Heart right ventricle (tissue), 16 donors: ENCODE data around the gene ARID3B. TPM values are rescaled to one million over a fixed set of nuclear protein-coding genes. Genes with fewer than 3 reads are reported as not detected.

Experiments
- ATAC-seq, 8 donors: fragments of 200-7000 bp; cut with Tn5 transposase; one replicate each; pipeline ENCODE4 v1.9.1; 2020; ENCODE audit warnings: mild to moderate bottlenecking in 8 of 8, moderate library complexity in 8 of 8, moderate number of reproducible peaks in 1 of 8
- DNase-seq, 2 donors: peaks; one replicate each; pipeline ENCODE4 v3.0.0-alpha.2; 2020
- H3K27ac ChIP-seq, 10 donors: fragments of 200-600 bp; sonication (generic) in 2 of 10; one replicate each; pipeline versions ENCODE4 v1.5.0 to v1.8.0; 2020 to 2022; ENCODE audit warnings: mild to moderate bottlenecking in 3 of 10
- H3K27me3 ChIP-seq, 7 donors: fragments of 200-600 bp; one replicate each; pipeline ENCODE4 v1.8.0; 2021 to 2022; ENCODE audit warnings: mild to moderate bottlenecking in 2 of 7
- H3K36me3 ChIP-seq, 9 donors: fragments of 200-600 bp; sonication (generic) in 1 of 9; one replicate each; pipeline versions ENCODE4 v1.5.0 to v1.8.0; 2020 to 2022; ENCODE audit warnings: mild to moderate bottlenecking in 2 of 9
- H3K4me1 ChIP-seq, 9 donors: fragments of 200-600 bp; sonication (generic) in 1 of 9; one replicate each; pipeline versions ENCODE4 v1.5.0 to v1.8.0; 2020 to 2022; ENCODE audit warnings: mild to moderate bottlenecking in 4 of 9
- H3K4me3 ChIP-seq, 10 donors: fragments of 200-600 bp; sonication (generic) in 2 of 10; one replicate each; pipeline versions ENCODE4 v1.5.0 to v1.8.0; 2020 to 2022; ENCODE audit warnings: mild to moderate bottlenecking in 7 of 10, moderate library complexity in 2 of 10
- H3K9me3 ChIP-seq, 11 donors: fragments of 200-600 bp in 10 of 11; sonication (generic) in 2 of 11; one replicate each; pipeline versions ENCODE4 v1.5.0 to v1.8.0; 2013 to 2022; ENCODE audit warnings: mild to moderate bottlenecking in 2 of 11, control low read depth in 1 of 11, moderate library complexity in 1 of 11
- CTCF ChIP-seq, 9 donors: fragments of 200-600 bp; sonication (generic) in 2 of 9; IDR thresholded peaks; one replicate each; pipeline versions ENCODE4 v1.5.0 to v1.8.0; 2021 to 2022; ENCODE audit warnings: antibody characterized with exemption in 9 of 9, mild to moderate bottlenecking in 5 of 9, moderate library complexity in 1 of 9
- WGBS, 2 donors: extraction: QIAGEN DNeasy Blood & Tissue Kit; methylation state at CpG; one replicate each; pipeline ENCODE4 v1.1.7; 2013; ENCODE audit warnings: inconsistent platforms in 1 of 2; 5-methylcytosine and 5-hydroxymethylcytosine counted together
- intact Hi-C, 10 donors: fragments of 100-400 bp; cut with DNase I; formaldehyde crosslinking; loops; one replicate each; pipeline versions ENCODE4 v1.11.1 to v1.14.2; 2022
- polyA plus RNA-seq, 2 donors: library from polyadenylated mRNA; stranded (reverse); fragments of 200-250 nt; gene quantifications; one replicate each; pipeline ENCODE4 v1.2.3, GENCODE V29; 2013
- total RNA-seq, 10 donors: library from RNA; stranded (reverse); fragmentation: NEBNext Ultra II Directional in 3 of 10; extraction: Animal tissue kit (Norgen Biotek cat#: 25700) in 3 of 10; gene quantifications; one replicate each; pipeline versions ENCODE4 v1.2.1 to v1.2.4, GENCODE V29; 2021 to 2023
- donor health status: Arrhythmogenic right ventricular cardiomyopathy.
- donor health status: ischemic (EF 13 %, LVEDD 7.1; RV severe dilation, severe dysfunction).
- donor health status: healthy with polysubstance abuse.
- donor health status: DM: no; HTN: yes; CAD: no.
- donor health status: DM: no; HTN: no; CAD: no.
- donor health status: ischemic (EF 25% LVEDD 6.9; RV normal size, moderate dysfunction).
- donor health status: ischemic (EF 25% LVEDD 5.7; RV mildly dilated, moderate dysfunction).
- donor health status: healthy.
- donor health status: DM: yes; HTN: yes; CAD: no.
- donor health status: Ischemic cardiomyopathy.
- donor health status: ischemic (EF 35%, LVEDD 5.7; RV mildly dilated, moderate dysfunction).
- donor health status: nonischemic (EF 11% LVEDD 7.7; RV severe dilation, severe dysfunction).
- donor health status: DM: yes; HTN: yes; CAD: no.
- donor health status: PGD.
- donor health status: ischemic (EF 29% LVEDD 5.4; RV normal size, mild dysfunction).
- donor health status: nonischemic (EF 23%, LVEDD 6.1; RV moderate dilation, normal function).

Gene ARID3B
- total and polyA plus RNA-seq, 12 donors = 1.2 to 3.7 (median 2.4) TPM

GRCh38 chr15:74611341-74611740 lies 70.3 kb downstream of the ARID3B start:
- TF ChIP-seq CTCF (IDR thresholded peaks at IDR 0.05) = no peak

GRCh38 chr15:74611834-74612233 lies 70.8 kb downstream of the ARID3B start:
- DNase-seq = no peak
- Histone ChIP-seq H3K27ac (peak overlapping the region in 1 of 10 donors; percentile 68), H3K4me3 (no peak overlapping the region), H3K4me1 (peaks cover 8 to 42% (median 30%) of the 10 kb centered on the region in 9 donors), H3K36me3 (no peaks in the 10 kb centered on the region), H3K27me3 (no peaks in the 10 kb centered on the region), H3K9me3 (no peaks in the 10 kb centered on the region)
- TF ChIP-seq CTCF (IDR thresholded peaks at IDR 0.05) = no peak
- 89 to 94% methylated on average over 6 of the region's 6 CpGs for WGBS, 2 donors
- intact Hi-C loops = loop anchor here in 5 of 10 donors (5.0 to 10.0 kb wide), 5 partner anchors 65 to 333 kb away; partner anchors contain the start of genes UBL7 (in 3 of the 5) and ARID3B (in 1 of the 5)
- no peak for ATAC-seq

More at GRCh38 chr15:74611341-74611740, 70.3 kb downstream of the ARID3B start:
- DNase-seq (no peak), ATAC-seq (no peak)
- no peaks in the 10 kb centered on the region for H3K27me3 ChIP-seq
- H3K4me1 ChIP-seq = peaks cover 6 to 37% (median 25%) of the 10 kb centered on the region in 9 donors
- no peak overlapping the region for H3K4me3 ChIP-seq
- intact Hi-C loops = loop anchor here in 5 of 10 donors (5.0 to 10.0 kb wide), 5 partner anchors 64 to 333 kb away; partner anchors contain the start of genes UBL7 (in 3 of the 5) and ARID3B (in 1 of the 5)
- 77 to 88% methylated on average over 11 of the region's 11 CpGs for WGBS, 2 donors
- H3K27ac ChIP-seq = peak overlapping the region in 5 of 10 donors; percentile 7 to 68 (median 31)
- H3K36me3 ChIP-seq = no peaks in the 10 kb centered on the region
- H3K9me3 ChIP-seq = no peaks in the 10 kb centered on the region

GRCh38 chr15:74612677-74613076 lies 71.7 kb downstream of the ARID3B start:
- no peak overlapping the region for H3K4me3 ChIP-seq
- H3K9me3 ChIP-seq = no peaks in the 10 kb centered on the region
- ATAC-seq (no peak), DNase-seq (no peak)
- H3K4me1 ChIP-seq = peaks cover 14 to 51% (median 39%) of the 10 kb centered on the region in 9 donors
- no peaks in the 10 kb centered on the region for H3K27me3 ChIP-seq
- 93 to 94% methylated on average over 2 of the region's 2 CpGs for WGBS, 2 donors
- no peaks in the 10 kb centered on the region for H3K36me3 ChIP-seq
- no peak for TF ChIP-seq CTCF (IDR thresholded peaks at IDR 0.05)
- intact Hi-C loops = loop anchor here in 5 of 10 donors (5.0 to 10.0 kb wide), 5 partner anchors 65 to 332 kb away; partner anchors contain the start of genes UBL7 (in 3 of the 5) and ARID3B (in 1 of the 5)
- no peak overlapping the region for H3K27ac ChIP-seq

GRCh38 chr15:74613089-74613952 lies 72.3 kb downstream of the ARID3B start:
- intact Hi-C loops = loop anchor here in 5 of 10 donors (5.0 to 10.0 kb wide), 5 partner anchors 66 to 331 kb away; partner anchors contain the start of genes UBL7 (in 3 of the 5) and ARID3B (in 1 of the 5)
- peak overlapping the region in 3 of 10 donors; percentile 96 to 99 (median 98) for H3K27ac ChIP-seq
- WGBS, 2 donors = 62 to 64% methylated on average over 6 of the region's 6 CpGs
- peaks cover 19 to 57% (median 45%) of the 10 kb centered on the region in 9 donors for H3K4me1 ChIP-seq
- TF ChIP-seq CTCF (IDR thresholded peaks at IDR 0.05) = no peak
- peak in 1 of 2 donors; percentile 6 for DNase-seq
- no peaks in the 10 kb centered on the region for H3K36me3 ChIP-seq
- H3K27me3 ChIP-seq = no peaks in the 10 kb centered on the region
- no peaks in the 10 kb centered on the region for H3K9me3 ChIP-seq
- no peak for ATAC-seq
- no peak overlapping the region for H3K4me3 ChIP-seq
